ENCODE measurements around the gene TNNI3K.

- TF ChIP-seq CTCF (optimal IDR thresholded peaks at IDR 0.05 in 1 of 3, IDR thresholded peaks at IDR 0.05 in 1 of 3, conservative IDR thresholded peaks at IDR 0.05 in 1 of 3; ENCODE audit: extremely low read depth in 1 of 3, insufficient read depth in 2 of 3, low read length in 3 of 3) = no peak
- no peak for TF ChIP-seq EZH2 (IDR thresholded peaks at IDR 0.05; ENCODE audit: low read length)
Measured at GRCh38 chr1:74508449-74508848, 273.3 kb downstream of the TNNI3K start.
